ENCODE measurements around the gene HERC5. TPM values are rescaled to one million over a fixed set of nuclear protein-coding genes. Genes with fewer than 3 reads are reported as not detected.
"Not testable (repeated sequence)": the region's sequence is repeated elsewhere in the genome, so short reads cannot be mapped to it uniquely, and the experiment has no call there.

Gene HERC5
- total RNA-seq, 4 donors from 2014 or later = 0.55 to 1.5 (median 1.1) TPM

DNA sequence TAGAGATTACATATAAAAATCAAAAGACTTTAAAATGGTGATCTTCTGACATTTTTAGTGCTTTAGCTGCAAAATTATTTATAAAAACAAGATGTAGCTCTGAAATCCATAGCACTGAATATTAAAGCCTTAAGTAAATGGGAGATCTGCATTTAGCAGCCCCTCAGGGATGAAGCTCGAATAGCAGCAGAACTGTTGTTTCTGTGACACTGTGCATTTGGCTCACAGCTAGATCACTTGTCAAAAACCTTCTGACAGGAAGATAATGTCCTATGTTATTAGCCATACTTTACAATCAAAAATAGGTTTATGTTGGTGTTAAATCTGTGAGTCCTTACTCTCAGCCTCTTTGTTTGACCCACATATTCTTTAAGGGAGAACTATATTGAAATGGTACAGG is 80.8 kb downstream of the HERC5 start:
- Histone ChIP-seq H3K4me3 (no peak overlapping the region), H3K4me1 (peaks cover 0 to 6% of the 10 kb centered on the region in 2 donors), H3K27me3 (no peaks in the 10 kb centered on the region), H3K36me3 (no peaks in the 10 kb centered on the region), H3K9me3 (no peaks in the 10 kb centered on the region), H3K27ac (no peak overlapping the region)
- no peak for ATAC-seq
- no peak for DNase-seq
- in situ Hi-C loops (cut with MboI; ENCODE audit: low sequenced_read_pairs in 4 of 4) (loop anchor here in 3 of 4 donors (5.0 to 25.0 kb wide), 4 partner anchors 117 to 500 kb away; no protein-coding TSS in a partner anchor), intact Hi-C loops (cut with DNase I; ENCODE audit: low total_unique reads) (loop anchor here (5.0 kb wide), 1 partner anchor 490 kb away; no protein-coding TSS in a partner anchor)
- TF ChIP-seq, protein P1, sequence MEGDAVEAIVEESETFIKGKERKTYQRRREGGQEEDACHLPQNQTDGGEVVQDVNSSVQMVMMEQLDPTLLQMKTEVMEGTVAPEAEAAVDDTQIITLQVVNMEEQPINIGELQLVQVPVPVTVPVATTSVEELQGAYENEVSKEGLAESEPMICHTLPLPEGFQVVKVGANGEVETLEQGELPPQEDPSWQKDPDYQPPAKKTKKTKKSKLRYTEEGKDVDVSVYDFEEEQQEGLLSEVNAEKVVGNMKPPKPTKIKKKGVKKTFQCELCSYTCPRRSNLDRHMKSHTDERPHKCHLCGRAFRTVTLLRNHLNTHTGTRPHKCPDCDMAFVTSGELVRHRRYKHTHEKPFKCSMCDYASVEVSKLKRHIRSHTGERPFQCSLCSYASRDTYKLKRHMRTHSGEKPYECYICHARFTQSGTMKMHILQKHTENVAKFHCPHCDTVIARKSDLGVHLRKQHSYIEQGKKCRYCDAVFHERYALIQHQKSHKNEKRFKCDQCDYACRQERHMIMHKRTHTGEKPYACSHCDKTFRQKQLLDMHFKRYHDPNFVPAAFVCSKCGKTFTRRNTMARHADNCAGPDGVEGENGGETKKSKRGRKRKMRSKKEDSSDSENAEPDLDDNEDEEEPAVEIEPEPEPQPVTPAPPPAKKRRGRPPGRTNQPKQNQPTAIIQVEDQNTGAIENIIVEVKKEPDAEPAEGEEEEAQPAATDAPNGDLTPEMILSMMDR (IDR thresholded peaks at IDR 0.05 in 4 of 5, conservative IDR thresholded peaks at IDR 0.05 in 1 of 5) = no peak
- no peak for TF ChIP-seq POLR2A (IDR thresholded peaks at IDR 0.05)

DNA sequence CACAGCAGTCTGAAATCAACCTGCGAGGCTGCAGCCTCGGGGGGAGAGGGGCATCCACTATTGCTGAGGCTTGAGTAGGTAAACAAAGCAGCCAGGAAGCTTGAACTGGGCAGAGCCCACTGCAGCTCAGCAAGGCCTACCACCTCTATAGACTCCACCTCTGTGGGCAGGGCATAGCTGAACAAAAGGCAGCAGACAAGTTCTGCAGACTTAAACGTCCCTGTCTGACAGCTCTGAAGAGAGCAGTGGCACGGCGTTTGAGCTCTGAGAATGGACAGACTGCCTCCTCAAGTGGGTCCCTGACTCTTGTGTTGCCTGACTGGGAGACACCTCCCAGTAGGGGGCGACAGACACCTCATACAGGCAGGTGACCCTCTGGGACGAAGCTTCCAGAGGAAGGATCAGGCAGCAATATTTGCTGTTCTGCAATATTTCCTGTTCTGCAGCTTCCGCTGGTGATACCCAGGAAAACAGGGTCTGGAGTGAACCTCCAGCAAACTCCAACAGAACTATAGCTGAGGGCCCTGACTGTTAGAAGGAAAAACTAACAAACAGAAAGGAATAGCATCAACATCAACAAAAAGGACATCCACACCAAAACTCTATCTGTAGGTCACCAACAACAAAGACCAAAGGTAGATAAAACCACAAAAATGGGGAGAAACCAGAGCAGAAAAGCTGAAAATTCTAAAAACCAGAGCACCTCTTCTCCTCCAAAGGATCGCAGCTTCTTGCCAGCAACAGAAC is 82.6 kb downstream of the HERC5 start:
- in situ Hi-C loops (cut with MboI; ENCODE audit: low sequenced_read_pairs in 4 of 4) (loop anchor here in 3 of 4 donors (5.0 to 25.0 kb wide), 4 partner anchors 115 to 498 kb away; no protein-coding TSS in a partner anchor), intact Hi-C loops (cut with DNase I; ENCODE audit: low total_unique reads) (loop anchor here (1.0 to 5.0 kb wide), 2 partner anchors 120 to 488 kb away; no protein-coding TSS in a partner anchor)
- not testable (repeated sequence) for H3K9me3 ChIP-seq, H3K27me3 ChIP-seq, H3K36me3 ChIP-seq, ATAC-seq, H3K27ac ChIP-seq, H3K4me3 ChIP-seq, H3K4me1 ChIP-seq
- TF ChIP-seq, protein P1 (IDR thresholded peaks at IDR 0.05 in 4 of 5, conservative IDR thresholded peaks at IDR 0.05 in 1 of 5) = peak; percentile 63 to 80 (median 75)
- peak; percentile 25 to 66 for DNase-seq

DNA sequence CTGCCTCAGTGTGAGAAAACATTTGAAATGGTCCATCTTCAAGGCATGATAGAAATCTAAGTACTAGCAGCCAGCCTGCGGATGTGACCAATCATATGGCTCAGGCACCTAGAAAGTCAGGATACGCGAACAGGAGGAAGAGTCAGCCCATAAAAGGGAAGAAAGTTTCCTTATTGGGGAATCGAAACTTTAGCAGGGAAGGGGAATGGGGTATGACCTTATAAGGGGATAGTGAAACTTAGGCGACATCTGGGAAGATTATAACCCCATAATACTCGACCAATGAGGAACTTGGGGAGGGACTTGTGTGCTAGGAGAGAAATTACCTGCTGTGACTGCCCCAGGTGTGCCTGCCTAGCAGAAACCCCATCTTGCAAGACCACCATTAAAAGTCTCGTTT is 92.9 kb downstream of the HERC5 start:
- in situ Hi-C loops (cut with MboI; ENCODE audit: low sequenced_read_pairs in 4 of 4) (loop anchor here in 2 of 4 donors (25.0 kb wide), 1 partner anchor 487 kb away; no protein-coding TSS in a partner anchor), intact Hi-C loops (cut with DNase I; ENCODE audit: low total_unique reads) (no loop called here)
- ATAC-seq = no peak
- Histone ChIP-seq H3K27ac (no peak overlapping the region), H3K4me1 (no peaks in the 10 kb centered on the region), H3K4me3 (no peak overlapping the region), H3K9me3 (no peaks in the 10 kb centered on the region), H3K27me3 (no peaks in the 10 kb centered on the region), H3K36me3 (no peaks in the 10 kb centered on the region)
- no peak for DNase-seq
- TF ChIP-seq, protein P1 (IDR thresholded peaks at IDR 0.05 in 4 of 5, conservative IDR thresholded peaks at IDR 0.05 in 1 of 5) = no peak
- TF ChIP-seq POLR2A (IDR thresholded peaks at IDR 0.05) = no peak

Other genes with a start within 250 kb of the HERC5 start
- 1 to 10 TPM; 3.3 to 9.5 (median 6.9) TPM for gene PPM1K, start 172.6 kb upstream of the HERC5 start, total RNA-seq
- 1 to 10 TPM in 2 of 4 donors, under 1 TPM in 2; 0.42 to 1.6 (median 1.0) TPM for gene HERC6, start 78.3 kb upstream of the HERC5 start, total RNA-seq
- 10 to 100 TPM; 62.4 to 86.0 (median 72.3) TPM for gene PYURF, start 66.7 kb downstream of the HERC5 start, total RNA-seq
- 10 to 100 TPM; 16.2 to 32.3 (median 21.9) TPM for gene HERC3, start 135.4 kb downstream of the HERC5 start, total RNA-seq
- gene NAP1L5, start 240.7 kb downstream of the HERC5 start, total RNA-seq = 1 to 10 TPM in 3 of 4 donors, under 1 TPM in 1; 0.20 to 2.9 (median 1.9) TPM

Data from gastrocnemius medialis (tissue), 4 donors.